NCI-H460 (cell line): Measurements from ENCODE around the gene TCF15. TPM values are rescaled to one million over a fixed set of nuclear protein-coding genes. Genes with fewer than 3 reads are reported as not detected.

Source experiments
- DNase-seq: peaks from one replicate; pipeline ENCODE4 v3.0.0-alpha.2; 2016; ENCODE audit warnings: low read depth; ENCODE audit errors: extremely low read depth
- total RNA-seq: library from RNA; depleted of rRNA; stranded (reverse); fragments of >200 nt; shearing (Covaris generic); gene quantifications from 2 replicates; pipeline ENCODE4 v1.2.3, GENCODE V29; 2014; rRNA removed

The TCF15 gene
- total RNA-seq, 1 experiment from 2014 or later = not detected

DNA sequence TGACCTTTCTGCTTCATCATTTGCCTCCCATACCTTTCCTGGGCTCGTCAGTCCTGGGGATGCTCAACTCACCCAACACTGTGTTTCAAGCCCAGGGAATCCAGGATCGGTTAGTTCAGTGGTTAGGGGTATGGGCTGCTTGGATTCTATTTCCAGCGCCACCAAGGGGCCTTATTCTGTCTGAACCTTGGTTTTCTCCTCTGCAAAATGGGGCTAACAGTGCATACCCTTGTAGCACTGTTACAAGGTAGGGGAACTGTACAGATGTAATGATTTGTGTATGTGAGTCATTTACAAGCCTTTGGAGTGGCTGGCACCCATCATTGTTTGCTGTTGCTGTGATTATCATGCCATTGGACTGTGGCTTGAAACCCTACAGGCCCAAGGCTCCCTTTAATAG lies 52.0 kb downstream of the TCF15 start:
- no peak for DNase-seq

DNA sequence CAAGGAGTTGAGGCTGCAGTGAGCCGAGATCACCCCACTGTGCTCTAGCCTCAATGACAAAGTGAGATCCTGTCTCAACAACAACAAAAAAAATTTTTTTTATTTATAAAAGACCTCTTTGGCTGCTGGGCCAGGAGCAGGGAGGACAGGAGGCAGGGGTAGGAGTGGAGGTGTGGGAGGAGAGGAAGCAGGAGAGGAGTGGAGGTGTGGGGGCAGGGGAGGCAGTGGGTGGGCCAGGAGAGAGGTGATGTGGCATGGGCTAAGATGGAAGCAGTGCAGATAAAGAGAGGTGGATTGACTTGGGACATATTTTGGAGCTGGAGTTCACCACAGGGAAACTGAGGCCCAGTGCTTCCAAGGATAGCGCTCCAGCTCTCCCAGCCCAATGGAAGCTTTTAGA lies 53.1 kb downstream of the TCF15 start:
- DNase-seq = no peak

DNA sequence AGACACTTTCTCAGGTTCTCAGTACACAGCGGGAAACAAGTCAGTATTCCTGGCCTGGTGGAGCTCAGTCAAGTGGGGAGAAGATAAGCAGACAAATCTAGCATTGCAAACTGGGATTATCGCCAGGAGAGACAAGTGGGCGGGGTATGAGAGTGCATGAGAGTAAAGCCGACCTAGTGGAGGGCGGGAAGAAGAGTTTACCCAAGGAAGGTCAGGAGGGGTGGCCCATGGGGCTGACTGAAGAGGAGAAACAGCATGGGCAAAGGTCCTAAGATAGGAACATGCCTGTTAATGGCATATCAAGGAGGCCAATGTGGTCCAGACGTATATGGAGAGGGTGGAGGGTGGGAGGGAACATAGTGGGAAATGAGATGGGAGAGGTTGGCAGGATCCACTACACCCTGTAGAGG lies 54.1 kb downstream of the TCF15 start:
- DNase-seq = no peak

Other genes with a start within 250 kb of the TCF15 start
- 433 and 534 TPM in 2 replicates for gene TRIB3, start 229.5 kb downstream of the TCF15 start, total RNA-seq
- gene RBCK1, start 202.0 kb downstream of the TCF15 start, total RNA-seq = 211 and 227 TPM in 2 replicates
- gene TBC1D20, start 147.8 kb downstream of the TCF15 start, total RNA-seq = 24.6 and 27.5 TPM in 2 replicates
- 108 and 124 TPM in 2 replicates for gene CSNK2A1, start 66.5 kb downstream of the TCF15 start, total RNA-seq
- gene SRXN1, start 42.9 kb upstream of the TCF15 start, total RNA-seq = 811 and 839 TPM in 2 replicates
- gene SCRT2, start 65.5 kb upstream of the TCF15 start, total RNA-seq = not detected in 2 replicates
- gene SLC52A3, start 158.2 kb upstream of the TCF15 start, total RNA-seq = 0.02 TPM in 1 of 2 replicates, not detected in the other
- 2.6 and 3.7 TPM in 2 replicates for gene FAM110A, start 223.4 kb upstream of the TCF15 start, total RNA-seq